ENCODE results near the gene SAP25. TPM values are rescaled to one million over a fixed set of nuclear protein-coding genes. Genes with fewer than 3 reads are reported as not detected.

The SAP25 gene
- total and polyA plus RNA-seq, 2 experiments from 2014 or later = 3.8 to 4.1 TPM

DNA sequence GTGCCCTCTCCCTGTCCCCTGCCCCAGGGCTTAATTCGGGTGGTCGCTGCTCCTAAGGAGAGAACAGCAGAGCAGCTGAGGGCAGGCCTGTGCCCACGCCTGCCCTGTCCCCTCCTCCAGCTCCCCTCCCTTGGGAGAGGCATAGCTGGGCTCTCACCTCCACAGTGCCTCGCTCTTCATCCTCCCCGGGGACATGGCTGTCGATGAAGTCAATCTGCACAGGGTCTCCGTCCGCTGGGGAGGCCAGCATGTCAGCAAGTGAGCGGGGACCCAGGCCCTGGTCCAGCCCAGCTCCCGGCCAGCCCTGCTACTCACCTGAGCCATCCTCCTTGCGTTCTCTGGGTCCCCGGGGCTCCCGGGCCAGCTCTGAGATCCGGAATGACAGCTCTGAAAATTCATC, 3.8 kb upstream of the SAP25 start:
- peaks cover 9% of the 10 kb centered on the region; the same call in 1 of the 2 replicates for H3K36me3 ChIP-seq (ENCODE audit: insufficient read depth)
- TF ChIP-seq, protein P1, sequence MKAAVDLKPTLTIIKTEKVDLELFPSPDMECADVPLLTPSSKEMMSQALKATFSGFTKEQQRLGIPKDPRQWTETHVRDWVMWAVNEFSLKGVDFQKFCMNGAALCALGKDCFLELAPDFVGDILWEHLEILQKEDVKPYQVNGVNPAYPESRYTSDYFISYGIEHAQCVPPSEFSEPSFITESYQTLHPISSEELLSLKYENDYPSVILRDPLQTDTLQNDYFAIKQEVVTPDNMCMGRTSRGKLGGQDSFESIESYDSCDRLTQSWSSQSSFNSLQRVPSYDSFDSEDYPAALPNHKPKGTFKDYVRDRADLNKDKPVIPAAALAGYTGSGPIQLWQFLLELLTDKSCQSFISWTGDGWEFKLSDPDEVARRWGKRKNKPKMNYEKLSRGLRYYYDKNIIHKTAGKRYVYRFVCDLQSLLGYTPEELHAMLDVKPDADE (IDR thresholded peaks at IDR 0.05) = no peak
- no peak for TF ChIP-seq EZH2 (IDR thresholded peaks at IDR 0.05; ENCODE audit: low read depth, unreplicated experiment)
- TF ChIP-seq, protein P2, sequence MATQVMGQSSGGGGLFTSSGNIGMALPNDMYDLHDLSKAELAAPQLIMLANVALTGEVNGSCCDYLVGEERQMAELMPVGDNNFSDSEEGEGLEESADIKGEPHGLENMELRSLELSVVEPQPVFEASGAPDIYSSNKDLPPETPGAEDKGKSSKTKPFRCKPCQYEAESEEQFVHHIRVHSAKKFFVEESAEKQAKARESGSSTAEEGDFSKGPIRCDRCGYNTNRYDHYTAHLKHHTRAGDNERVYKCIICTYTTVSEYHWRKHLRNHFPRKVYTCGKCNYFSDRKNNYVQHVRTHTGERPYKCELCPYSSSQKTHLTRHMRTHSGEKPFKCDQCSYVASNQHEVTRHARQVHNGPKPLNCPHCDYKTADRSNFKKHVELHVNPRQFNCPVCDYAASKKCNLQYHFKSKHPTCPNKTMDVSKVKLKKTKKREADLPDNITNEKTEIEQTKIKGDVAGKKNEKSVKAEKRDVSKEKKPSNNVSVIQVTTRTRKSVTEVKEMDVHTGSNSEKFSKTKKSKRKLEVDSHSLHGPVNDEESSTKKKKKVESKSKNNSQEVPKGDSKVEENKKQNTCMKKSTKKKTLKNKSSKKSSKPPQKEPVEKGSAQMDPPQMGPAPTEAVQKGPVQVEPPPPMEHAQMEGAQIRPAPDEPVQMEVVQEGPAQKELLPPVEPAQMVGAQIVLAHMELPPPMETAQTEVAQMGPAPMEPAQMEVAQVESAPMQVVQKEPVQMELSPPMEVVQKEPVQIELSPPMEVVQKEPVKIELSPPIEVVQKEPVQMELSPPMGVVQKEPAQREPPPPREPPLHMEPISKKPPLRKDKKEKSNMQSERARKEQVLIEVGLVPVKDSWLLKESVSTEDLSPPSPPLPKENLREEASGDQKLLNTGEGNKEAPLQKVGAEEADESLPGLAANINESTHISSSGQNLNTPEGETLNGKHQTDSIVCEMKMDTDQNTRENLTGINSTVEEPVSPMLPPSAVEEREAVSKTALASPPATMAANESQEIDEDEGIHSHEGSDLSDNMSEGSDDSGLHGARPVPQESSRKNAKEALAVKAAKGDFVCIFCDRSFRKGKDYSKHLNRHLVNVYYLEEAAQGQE (IDR thresholded peaks at IDR 0.05; ENCODE audit: unreplicated experiment) = no peak
- TF ChIP-seq POLR2AphosphoS5 (IDR thresholded peaks at IDR 0.05; ENCODE audit: low read depth) = no peak
- TF ChIP-seq CREB1 (CRISPR knock-in tag; IDR thresholded peaks at IDR 0.05; ENCODE audit: low read depth) = no peak
- TF ChIP-seq, protein P3, sequence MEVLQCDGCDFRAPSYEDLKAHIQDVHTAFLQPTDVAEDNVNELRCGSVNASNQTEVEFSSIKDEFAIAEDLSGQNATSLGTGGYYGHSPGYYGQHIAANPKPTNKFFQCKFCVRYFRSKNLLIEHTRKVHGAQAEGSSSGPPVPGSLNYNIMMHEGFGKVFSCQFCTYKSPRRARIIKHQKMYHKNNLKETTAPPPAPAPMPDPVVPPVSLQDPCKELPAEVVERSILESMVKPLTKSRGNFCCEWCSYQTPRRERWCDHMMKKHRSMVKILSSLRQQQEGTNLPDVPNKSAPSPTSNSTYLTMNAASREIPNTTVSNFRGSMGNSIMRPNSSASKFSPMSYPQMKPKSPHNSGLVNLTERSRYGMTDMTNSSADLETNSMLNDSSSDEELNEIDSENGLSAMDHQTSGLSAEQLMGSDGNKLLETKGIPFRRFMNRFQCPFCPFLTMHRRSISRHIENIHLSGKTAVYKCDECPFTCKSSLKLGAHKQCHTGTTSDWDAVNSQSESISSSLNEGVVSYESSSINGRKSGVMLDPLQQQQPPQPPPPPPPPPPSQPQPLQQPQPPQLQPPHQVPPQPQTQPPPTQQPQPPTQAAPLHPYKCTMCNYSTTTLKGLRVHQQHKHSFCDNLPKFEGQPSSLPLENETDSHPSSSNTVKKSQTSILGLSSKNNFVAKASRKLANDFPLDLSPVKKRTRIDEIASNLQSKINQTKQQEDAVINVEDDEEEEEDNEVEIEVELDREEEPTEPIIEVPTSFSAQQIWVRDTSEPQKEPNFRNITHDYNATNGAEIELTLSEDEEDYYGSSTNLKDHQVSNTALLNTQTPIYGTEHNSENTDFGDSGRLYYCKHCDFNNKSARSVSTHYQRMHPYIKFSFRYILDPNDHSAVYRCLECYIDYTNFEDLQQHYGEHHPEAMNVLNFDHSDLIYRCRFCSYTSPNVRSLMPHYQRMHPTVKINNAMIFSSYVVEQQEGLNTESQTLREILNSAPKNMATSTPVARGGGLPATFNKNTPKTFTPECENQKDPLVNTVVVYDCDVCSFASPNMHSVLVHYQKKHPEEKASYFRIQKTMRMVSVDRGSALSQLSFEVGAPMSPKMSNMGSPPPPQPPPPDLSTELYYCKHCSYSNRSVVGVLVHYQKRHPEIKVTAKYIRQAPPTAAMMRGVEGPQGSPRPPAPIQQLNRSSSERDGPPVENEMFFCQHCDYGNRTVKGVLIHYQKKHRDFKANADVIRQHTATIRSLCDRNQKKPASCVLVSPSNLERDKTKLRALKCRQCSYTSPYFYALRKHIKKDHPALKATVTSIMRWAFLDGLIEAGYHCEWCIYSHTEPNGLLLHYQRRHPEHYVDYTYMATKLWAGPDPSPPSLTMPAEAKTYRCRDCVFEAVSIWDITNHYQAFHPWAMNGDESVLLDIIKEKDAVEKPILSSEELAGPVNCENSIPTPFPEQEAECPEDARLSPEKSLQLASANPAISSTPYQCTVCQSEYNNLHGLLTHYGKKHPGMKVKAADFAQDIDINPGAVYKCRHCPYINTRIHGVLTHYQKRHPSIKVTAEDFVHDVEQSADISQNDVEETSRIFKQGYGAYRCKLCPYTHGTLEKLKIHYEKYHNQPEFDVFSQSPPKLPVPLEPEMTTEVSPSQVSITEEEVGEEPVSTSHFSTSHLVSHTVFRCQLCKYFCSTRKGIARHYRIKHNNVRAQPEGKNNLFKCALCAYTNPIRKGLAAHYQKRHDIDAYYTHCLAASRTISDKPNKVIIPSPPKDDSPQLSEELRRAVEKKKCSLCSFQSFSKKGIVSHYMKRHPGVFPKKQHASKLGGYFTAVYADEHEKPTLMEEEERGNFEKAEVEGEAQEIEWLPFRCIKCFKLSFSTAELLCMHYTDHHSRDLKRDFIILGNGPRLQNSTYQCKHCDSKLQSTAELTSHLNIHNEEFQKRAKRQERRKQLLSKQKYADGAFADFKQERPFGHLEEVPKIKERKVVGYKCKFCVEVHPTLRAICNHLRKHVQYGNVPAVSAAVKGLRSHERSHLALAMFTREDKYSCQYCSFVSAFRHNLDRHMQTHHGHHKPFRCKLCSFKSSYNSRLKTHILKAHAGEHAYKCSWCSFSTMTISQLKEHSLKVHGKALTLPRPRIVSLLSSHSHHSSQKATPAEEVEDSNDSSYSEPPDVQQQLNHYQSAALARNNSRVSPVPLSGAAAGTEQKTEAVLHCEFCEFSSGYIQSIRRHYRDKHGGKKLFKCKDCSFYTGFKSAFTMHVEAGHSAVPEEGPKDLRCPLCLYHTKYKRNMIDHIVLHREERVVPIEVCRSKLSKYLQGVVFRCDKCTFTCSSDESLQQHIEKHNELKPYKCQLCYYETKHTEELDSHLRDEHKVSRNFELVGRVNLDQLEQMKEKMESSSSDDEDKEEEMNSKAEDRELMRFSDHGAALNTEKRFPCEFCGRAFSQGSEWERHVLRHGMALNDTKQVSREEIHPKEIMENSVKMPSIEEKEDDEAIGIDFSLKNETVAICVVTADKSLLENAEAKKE (CRISPR knock-in tag; IDR thresholded peaks at IDR 0.05) = no peak
- TF ChIP-seq, protein P4, sequence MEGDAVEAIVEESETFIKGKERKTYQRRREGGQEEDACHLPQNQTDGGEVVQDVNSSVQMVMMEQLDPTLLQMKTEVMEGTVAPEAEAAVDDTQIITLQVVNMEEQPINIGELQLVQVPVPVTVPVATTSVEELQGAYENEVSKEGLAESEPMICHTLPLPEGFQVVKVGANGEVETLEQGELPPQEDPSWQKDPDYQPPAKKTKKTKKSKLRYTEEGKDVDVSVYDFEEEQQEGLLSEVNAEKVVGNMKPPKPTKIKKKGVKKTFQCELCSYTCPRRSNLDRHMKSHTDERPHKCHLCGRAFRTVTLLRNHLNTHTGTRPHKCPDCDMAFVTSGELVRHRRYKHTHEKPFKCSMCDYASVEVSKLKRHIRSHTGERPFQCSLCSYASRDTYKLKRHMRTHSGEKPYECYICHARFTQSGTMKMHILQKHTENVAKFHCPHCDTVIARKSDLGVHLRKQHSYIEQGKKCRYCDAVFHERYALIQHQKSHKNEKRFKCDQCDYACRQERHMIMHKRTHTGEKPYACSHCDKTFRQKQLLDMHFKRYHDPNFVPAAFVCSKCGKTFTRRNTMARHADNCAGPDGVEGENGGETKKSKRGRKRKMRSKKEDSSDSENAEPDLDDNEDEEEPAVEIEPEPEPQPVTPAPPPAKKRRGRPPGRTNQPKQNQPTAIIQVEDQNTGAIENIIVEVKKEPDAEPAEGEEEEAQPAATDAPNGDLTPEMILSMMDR (conservative IDR thresholded peaks at IDR 0.05; ENCODE audit: low read depth in 2 of 2) = no peak
- TF ChIP-seq EZH2phosphoT487 (IDR thresholded peaks at IDR 0.05; ENCODE audit: unreplicated experiment) = no peak
- no peak for TF ChIP-seq ZNF114 (CRISPR knock-in tag; IDR thresholded peaks at IDR 0.05)
- TF ChIP-seq STAT1 (IDR thresholded peaks at IDR 0.05; ENCODE audit: unreplicated experiment) = no peak
- TF ChIP-seq NANOG (IDR thresholded peaks at IDR 0.05; ENCODE audit: borderline replicate concordance) = no peak
- no peak for TF ChIP-seq ZNF331 (CRISPR knock-in tag; IDR thresholded peaks at IDR 0.05; ENCODE audit: low read depth)
- TF ChIP-seq JUNB (IDR thresholded peaks at IDR 0.05; ENCODE audit: unreplicated experiment) = no peak
- no peaks in the 10 kb centered on the region for H3K9me2 ChIP-seq (ENCODE audit: insufficient read depth)
- H3K79me2 ChIP-seq (replicated peaks; ENCODE audit: insufficient read depth) = 0 out of 2 replicates have a peak, but pooled peaks cover under 1% of the 10 kb centered on the region
- no peak overlapping the region for H3K27ac ChIP-seq (ENCODE audit: low read depth)
- no peak for DNase-seq (ENCODE audit: low spot score)
- ATAC-seq = no peak
- H3F3A ChIP-seq (replicated peaks; ENCODE audit: low read depth) = peaks cover 3% of the 10 kb centered on the region; the same call in 1 of the 2 replicates
- H3K4me1 Mint-ChIP-seq = peaks cover 3% of the 10 kb centered on the region
- H3K4me3 Mint-ChIP-seq = no peak overlapping the region
- H3K27ac Mint-ChIP-seq = no peak overlapping the region
- no peaks in the 10 kb centered on the region for H3K9me3 Mint-ChIP-seq
- H3K4me2 ChIP-seq = no peak overlapping the region
- no peak overlapping the region for H3K4me3 ChIP-seq
- H3K27me3 ChIP-seq (ENCODE audit: insufficient read depth) = no peaks in the 10 kb centered on the region
- H3K4me1 ChIP-seq (ENCODE audit: insufficient read depth) = peaks cover 2% of the 10 kb centered on the region; the same call in 1 of the 2 replicates
- H3K27me3 Mint-ChIP-seq (ENCODE audit: insufficient read depth, low read depth, poor library complexity) = peaks cover 11% of the 10 kb centered on the region
- H4K20me1 ChIP-seq (replicated peaks; ENCODE audit: insufficient read depth) = no peaks in the 10 kb centered on the region
- peaks cover 12% of the 10 kb centered on the region for H3K36me3 Mint-ChIP-seq (ENCODE audit: low read depth)
- H2AFZ ChIP-seq = no peak overlapping the region
